ENCODE data around the gene ZYX. TPM values are rescaled to one million over a fixed set of nuclear protein-coding genes. Genes with fewer than 3 reads are reported as not detected.
A peak's percentile ranks its signal among the peaks of the same experiment; 100 is the strongest.
"Not testable (repeated sequence)": the region's sequence is repeated elsewhere in the genome, so short reads cannot be mapped to it uniquely, and the experiment has no call there.

Gene ZYX
- total RNA-seq, 1 donor from 2014 or later: 412 TPM

- no peak overlapping the region for H3K27ac Mint-ChIP-seq (ENCODE audit: unreplicated experiment)
- peaks cover 7% of the 10 kb centered on the region for H3K27me3 Mint-ChIP-seq (ENCODE audit: unreplicated experiment)
- no peaks in the 10 kb centered on the region for H3K9me3 Mint-ChIP-seq (ENCODE audit: unreplicated experiment)
- no peak for DNase-seq (ENCODE audit: extremely low spot score, unreplicated experiment)
- no peak overlapping the region for H3K4me3 Mint-ChIP-seq (ENCODE audit: unreplicated experiment)
- TF ChIP-seq CTCF (IDR thresholded peaks at IDR 0.05): no peak
- no peaks in the 10 kb centered on the region for H3K36me3 Mint-ChIP-seq (ENCODE audit: unreplicated experiment)
- peaks cover 22% of the 10 kb centered on the region for H3K4me1 Mint-ChIP-seq (ENCODE audit: unreplicated experiment)
Observed at GRCh38 chr7:143415742-143416397, 34.7 kb downstream of the ZYX start.

- peaks cover 22% of the 10 kb centered on the region for H3K4me1 Mint-ChIP-seq (ENCODE audit: unreplicated experiment)
- no peak overlapping the region for H3K27ac Mint-ChIP-seq (ENCODE audit: unreplicated experiment)
- H3K9me3 Mint-ChIP-seq (ENCODE audit: unreplicated experiment): no peaks in the 10 kb centered on the region
- DNase-seq (ENCODE audit: extremely low spot score, unreplicated experiment): no peak
- TF ChIP-seq CTCF (IDR thresholded peaks at IDR 0.05): peak; percentile 82
- no peak overlapping the region for H3K4me3 Mint-ChIP-seq (ENCODE audit: unreplicated experiment)
- no peaks in the 10 kb centered on the region for H3K36me3 Mint-ChIP-seq (ENCODE audit: unreplicated experiment)
- peaks cover 7% of the 10 kb centered on the region for H3K27me3 Mint-ChIP-seq (ENCODE audit: unreplicated experiment)
Observed at GRCh38 chr7:143416565-143417149, 35.5 kb downstream of the ZYX start.

DNA sequence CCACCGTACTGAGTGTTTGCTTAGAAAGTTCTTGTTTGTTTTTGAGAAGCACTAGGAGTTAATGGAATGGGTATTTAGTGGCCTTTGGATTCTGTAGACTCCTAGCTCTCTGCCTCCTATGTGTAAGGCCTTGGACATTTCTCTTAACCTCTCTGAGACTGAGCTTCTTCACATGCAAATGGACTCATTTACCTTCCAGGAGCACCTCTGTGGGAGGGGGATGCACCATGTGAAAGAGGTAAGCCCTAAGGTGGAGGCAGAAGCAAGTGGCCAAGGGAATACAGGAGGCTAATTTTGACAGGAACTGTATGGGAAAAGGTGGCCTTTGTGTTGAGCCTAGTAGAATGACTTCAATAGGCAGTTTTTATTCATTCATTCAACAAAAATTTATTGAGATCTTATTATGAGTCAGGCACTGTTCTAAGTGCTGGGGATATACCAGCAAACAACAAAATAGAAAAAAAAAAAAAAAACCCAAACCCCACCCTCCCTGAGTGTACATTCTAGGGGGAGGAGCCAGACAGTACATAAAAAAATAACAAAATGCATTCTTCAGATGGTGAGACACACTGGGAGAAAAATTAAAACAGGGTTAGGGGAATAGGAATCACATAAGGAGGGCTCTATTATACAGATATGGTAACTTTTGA lies 36.7 kb downstream of the ZYX start:
- Mint-ChIP-seq H3K27me3 (ENCODE audit: unreplicated experiment) (peaks cover 7% of the 10 kb centered on the region), H3K36me3 (ENCODE audit: unreplicated experiment) (no peaks in the 10 kb centered on the region), H3K4me3 (ENCODE audit: unreplicated experiment) (no peak overlapping the region), H3K4me1 (ENCODE audit: unreplicated experiment) (peaks cover 22% of the 10 kb centered on the region), H3K27ac (ENCODE audit: unreplicated experiment) (no peak overlapping the region), H3K9me3 (ENCODE audit: unreplicated experiment) (no peaks in the 10 kb centered on the region)
- TF ChIP-seq CTCF (IDR thresholded peaks at IDR 0.05): no peak
- no peak for DNase-seq (ENCODE audit: extremely low spot score, unreplicated experiment)

DNA sequence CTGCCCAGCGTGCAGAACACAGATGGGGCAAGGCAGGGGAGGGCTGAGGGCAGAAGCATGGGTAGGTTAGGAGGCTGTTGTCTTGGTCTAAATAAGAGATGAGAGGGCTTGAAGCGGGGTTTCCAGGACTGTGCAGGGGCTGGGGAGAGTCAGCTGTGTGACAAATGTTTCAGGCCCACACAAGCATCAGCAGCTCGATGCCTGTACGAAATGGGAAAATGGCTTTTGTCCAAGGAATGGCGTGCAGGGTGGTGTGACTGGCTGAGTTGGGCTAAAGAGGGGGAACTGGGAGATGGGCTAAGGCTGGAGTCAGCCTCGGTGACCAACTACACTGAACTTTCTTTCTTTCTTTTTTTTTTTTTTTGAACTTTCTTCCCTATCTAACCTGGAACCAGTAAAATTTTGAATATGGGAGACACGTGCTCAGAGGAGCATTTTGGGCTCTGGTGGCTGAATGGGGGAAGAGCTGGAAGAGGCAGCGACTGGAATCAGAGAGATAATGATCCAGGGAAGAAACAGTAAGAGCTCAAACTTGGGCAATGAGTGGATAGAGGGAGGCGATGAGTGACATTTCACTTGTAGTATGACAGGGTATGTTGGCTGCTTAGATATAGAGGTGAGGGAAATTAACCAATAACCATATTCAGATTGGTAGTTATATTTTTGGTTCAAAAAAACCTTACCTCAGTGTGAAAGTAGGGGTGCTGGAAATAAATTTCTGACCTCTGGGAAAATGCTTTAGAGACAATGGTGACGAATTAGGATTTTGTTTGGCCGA lies 37.7 kb downstream of the ZYX start:
- no peak overlapping the region for H3K4me3 Mint-ChIP-seq (ENCODE audit: unreplicated experiment)
- no peaks in the 10 kb centered on the region for H3K36me3 Mint-ChIP-seq (ENCODE audit: unreplicated experiment)
- no peaks in the 10 kb centered on the region for H3K9me3 Mint-ChIP-seq (ENCODE audit: unreplicated experiment)
- TF ChIP-seq CTCF (IDR thresholded peaks at IDR 0.05): no peak
- peaks cover 7% of the 10 kb centered on the region for H3K27me3 Mint-ChIP-seq (ENCODE audit: unreplicated experiment)
- peaks cover 22% of the 10 kb centered on the region for H3K4me1 Mint-ChIP-seq (ENCODE audit: unreplicated experiment)
- H3K27ac Mint-ChIP-seq (ENCODE audit: unreplicated experiment): no peak overlapping the region
- DNase-seq (ENCODE audit: extremely low spot score, unreplicated experiment): no peak

DNA sequence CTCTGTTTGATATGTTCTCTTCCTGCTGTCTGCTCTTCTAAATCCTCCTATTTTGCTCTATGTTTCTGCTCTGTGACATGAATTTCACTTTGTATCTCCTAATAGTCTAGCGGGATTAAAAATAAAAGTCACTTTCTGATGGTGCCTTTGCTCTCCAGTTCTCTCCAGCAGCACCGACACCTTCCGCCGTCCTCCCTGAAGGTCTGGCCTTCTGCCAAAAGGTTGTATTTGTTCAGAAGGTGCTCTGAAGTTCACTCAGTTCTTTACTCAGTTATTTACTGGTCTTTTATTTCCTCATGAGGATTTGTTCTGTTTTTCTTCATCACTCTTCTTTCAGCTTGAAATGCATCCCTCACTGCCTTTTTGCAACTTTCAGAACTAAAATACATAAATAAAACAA lies 38.7 kb downstream of the ZYX start:
- no peaks in the 10 kb centered on the region for H3K9me3 Mint-ChIP-seq (ENCODE audit: unreplicated experiment)
- peaks cover 7% of the 10 kb centered on the region for H3K27me3 Mint-ChIP-seq (ENCODE audit: unreplicated experiment)
- no peak overlapping the region for H3K27ac Mint-ChIP-seq (ENCODE audit: unreplicated experiment)
- no peaks in the 10 kb centered on the region for H3K36me3 Mint-ChIP-seq (ENCODE audit: unreplicated experiment)
- no peak overlapping the region for H3K4me3 Mint-ChIP-seq (ENCODE audit: unreplicated experiment)
- DNase-seq (ENCODE audit: extremely low spot score, unreplicated experiment): no peak
- peaks cover 17% of the 10 kb centered on the region for H3K4me1 Mint-ChIP-seq (ENCODE audit: unreplicated experiment)
- TF ChIP-seq CTCF (IDR thresholded peaks at IDR 0.05): no peak

DNA sequence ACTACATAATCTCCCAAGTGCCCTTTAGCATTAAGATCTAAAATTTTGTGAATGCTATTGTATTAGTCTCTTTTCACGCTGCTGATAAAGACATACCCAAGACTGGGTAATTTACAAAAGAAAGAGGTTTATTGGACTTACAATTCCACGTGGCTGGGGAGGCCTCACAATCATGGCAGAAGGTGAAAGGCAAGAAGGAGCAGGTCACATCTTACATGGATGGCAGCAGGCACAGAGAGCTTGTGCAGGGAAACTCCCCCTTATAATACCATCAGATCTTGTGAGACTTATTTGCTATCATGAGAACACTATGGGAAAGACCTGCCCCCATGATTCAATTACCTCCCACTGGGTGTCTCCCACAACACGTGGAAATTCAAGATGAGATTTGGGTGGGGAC lies 39.5 kb downstream of the ZYX start:
- H3K27ac Mint-ChIP-seq (ENCODE audit: unreplicated experiment); H3K9me3 Mint-ChIP-seq (ENCODE audit: unreplicated experiment); DNase-seq (ENCODE audit: extremely low spot score, unreplicated experiment); H3K36me3 Mint-ChIP-seq (ENCODE audit: unreplicated experiment); H3K4me3 Mint-ChIP-seq (ENCODE audit: unreplicated experiment); H3K27me3 Mint-ChIP-seq (ENCODE audit: unreplicated experiment): not testable (repeated sequence)
- H3K4me1 Mint-ChIP-seq (ENCODE audit: unreplicated experiment): peaks cover 11% of the 10 kb centered on the region
